Measurements from ENCODE around the gene ZFR2.

ZFR2 gene

GRCh38 chr19:3827306-3827705, 41.5 kb downstream of the ZFR2 start:
- TF ChIP-seq CTCF (IDR thresholded peaks at IDR 0.05; ENCODE audit: low read depth, low read length) (no peak), MYC (IDR thresholded peaks at IDR 0.05; ENCODE audit: low read depth, low read length) (no peak), POLR2A (IDR thresholded peaks at IDR 0.05; ENCODE audit: extremely low read depth, insufficient read length) (no peak)
- TF ChIP-seq, protein P1, sequence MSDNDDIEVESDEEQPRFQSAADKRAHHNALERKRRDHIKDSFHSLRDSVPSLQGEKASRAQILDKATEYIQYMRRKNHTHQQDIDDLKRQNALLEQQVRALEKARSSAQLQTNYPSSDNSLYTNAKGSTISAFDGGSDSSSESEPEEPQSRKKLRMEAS (IDR thresholded peaks at IDR 0.05; ENCODE audit: low read depth, low read length): no peak
- DNase-seq (ENCODE audit: low read depth): no peak
- no peak overlapping the region for H3K4me3 ChIP-seq (ENCODE audit: low read depth, low read length)

DNA sequence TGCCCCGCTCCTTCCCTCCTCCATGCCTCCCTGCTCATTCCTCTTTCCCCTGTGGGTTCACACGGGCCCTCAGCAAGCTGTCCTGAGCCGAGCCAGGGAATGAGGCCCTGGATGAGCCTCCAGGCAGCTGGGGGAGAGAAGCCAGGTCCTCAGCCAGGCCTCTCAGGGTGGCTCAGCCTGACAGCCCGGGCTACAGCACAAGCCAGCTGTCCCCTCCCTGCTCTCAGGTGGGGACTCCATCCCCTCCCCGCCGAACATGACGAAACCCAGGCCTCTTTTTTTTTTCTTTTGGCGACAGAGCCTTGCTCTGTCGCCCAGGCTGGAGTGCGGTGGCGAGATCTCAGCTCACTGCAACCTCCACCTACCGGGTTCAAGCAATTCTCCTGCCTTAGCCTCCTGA, 42.7 kb downstream of the ZFR2 start:
- no peak overlapping the region for H3K4me3 ChIP-seq (ENCODE audit: low read depth, low read length)
- no peak for TF ChIP-seq POLR2A (IDR thresholded peaks at IDR 0.05; ENCODE audit: extremely low read depth, insufficient read length)
- TF ChIP-seq CTCF (IDR thresholded peaks at IDR 0.05; ENCODE audit: low read depth, low read length): no peak
- no peak for TF ChIP-seq MYC (IDR thresholded peaks at IDR 0.05; ENCODE audit: low read depth, low read length)
- TF ChIP-seq, protein P1 (IDR thresholded peaks at IDR 0.05; ENCODE audit: low read depth, low read length): no peak
- DNase-seq (ENCODE audit: low read depth): no peak

- no peak overlapping the region for H3K4me3 ChIP-seq (ENCODE audit: low read depth, low read length)
- no peak for DNase-seq (ENCODE audit: low read depth)
- no peak for TF ChIP-seq MYC (IDR thresholded peaks at IDR 0.05; ENCODE audit: low read depth, low read length)
- TF ChIP-seq, protein P1 (IDR thresholded peaks at IDR 0.05; ENCODE audit: low read depth, low read length): no peak
- no peak for TF ChIP-seq CTCF (IDR thresholded peaks at IDR 0.05; ENCODE audit: low read depth, low read length)
- TF ChIP-seq POLR2A (IDR thresholded peaks at IDR 0.05; ENCODE audit: extremely low read depth, insufficient read length): no peak
These were observed 43.4 kb downstream of the ZFR2 start for GRCh38 chr19:3825286-3825956.

DNA sequence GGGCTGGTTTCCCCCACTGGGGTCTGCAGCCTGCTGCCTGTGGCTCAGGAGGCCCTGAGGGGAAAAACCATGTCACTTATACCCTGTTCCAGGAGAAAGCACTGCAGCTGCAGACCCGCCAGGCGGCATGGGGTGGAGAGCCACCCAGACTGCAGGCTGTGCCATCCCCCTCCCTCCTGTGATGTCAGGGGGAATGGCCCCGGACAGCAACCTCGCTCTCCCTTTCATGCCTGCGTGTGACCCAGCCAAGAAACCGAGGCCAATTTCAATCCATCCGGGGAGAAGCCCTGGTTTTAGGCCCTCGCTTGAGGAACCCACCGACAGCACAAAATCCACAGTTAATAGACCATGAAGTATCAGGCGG, 45.5 kb downstream of the ZFR2 start:
- H3K4me3 ChIP-seq (ENCODE audit: low read depth, low read length): no peak overlapping the region
- TF ChIP-seq POLR2A (IDR thresholded peaks at IDR 0.05; ENCODE audit: extremely low read depth, insufficient read length): no peak
- no peak for TF ChIP-seq MYC (IDR thresholded peaks at IDR 0.05; ENCODE audit: low read depth, low read length)
- TF ChIP-seq, protein P1 (IDR thresholded peaks at IDR 0.05; ENCODE audit: low read depth, low read length): no peak
- no peak for TF ChIP-seq CTCF (IDR thresholded peaks at IDR 0.05; ENCODE audit: low read depth, low read length)
- no peak for DNase-seq (ENCODE audit: low read depth)

DNA sequence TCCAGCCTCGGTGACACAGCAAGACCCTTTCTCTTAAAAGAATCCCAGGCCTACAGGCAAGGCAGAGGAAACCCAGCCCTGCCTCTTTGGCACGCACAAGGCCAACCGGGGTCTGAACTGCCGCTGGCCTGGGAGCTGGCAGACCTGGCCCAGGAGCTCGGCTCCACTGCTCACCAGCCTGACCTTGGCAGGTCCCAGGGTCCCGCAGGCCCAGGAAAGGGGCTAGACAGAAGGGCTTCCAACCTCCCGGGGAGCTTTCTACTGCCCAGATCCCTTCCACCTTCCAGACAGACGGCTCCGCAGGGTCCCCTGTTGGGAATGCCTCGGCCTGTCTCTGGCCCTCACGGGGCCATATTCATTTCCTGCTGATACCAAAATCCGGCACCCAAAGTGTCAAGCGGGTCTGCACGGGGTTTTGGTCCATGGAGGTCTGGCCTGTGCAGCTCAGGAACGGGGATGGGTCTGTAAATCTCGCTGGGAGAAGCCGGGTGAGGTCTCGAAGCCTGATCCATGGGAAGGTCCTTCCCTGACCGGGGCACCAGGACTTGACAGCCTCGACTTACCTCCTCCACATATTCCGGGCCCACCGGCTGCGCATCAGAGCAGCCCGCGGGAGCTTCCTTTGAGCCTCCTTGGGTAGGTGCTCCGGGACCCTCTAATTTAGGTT, 46.0 kb downstream of the ZFR2 start:
- no peak overlapping the region for H3K4me3 ChIP-seq (ENCODE audit: low read depth, low read length)
- DNase-seq (ENCODE audit: low read depth): no peak
- TF ChIP-seq CTCF (IDR thresholded peaks at IDR 0.05; ENCODE audit: low read depth, low read length) (no peak), MYC (IDR thresholded peaks at IDR 0.05; ENCODE audit: low read depth, low read length) (no peak)
- TF ChIP-seq, protein P1 (IDR thresholded peaks at IDR 0.05; ENCODE audit: low read depth, low read length): no peak

Measured in NB4 (cell line).